ENCODE data around the gene MTHFSD. TPM values are rescaled to one million over a fixed set of nuclear protein-coding genes. Genes with fewer than 3 reads are reported as not detected.

Gene MTHFSD
- total RNA-seq, 1 donor from 2014 or later: 35.0 TPM

DNA sequence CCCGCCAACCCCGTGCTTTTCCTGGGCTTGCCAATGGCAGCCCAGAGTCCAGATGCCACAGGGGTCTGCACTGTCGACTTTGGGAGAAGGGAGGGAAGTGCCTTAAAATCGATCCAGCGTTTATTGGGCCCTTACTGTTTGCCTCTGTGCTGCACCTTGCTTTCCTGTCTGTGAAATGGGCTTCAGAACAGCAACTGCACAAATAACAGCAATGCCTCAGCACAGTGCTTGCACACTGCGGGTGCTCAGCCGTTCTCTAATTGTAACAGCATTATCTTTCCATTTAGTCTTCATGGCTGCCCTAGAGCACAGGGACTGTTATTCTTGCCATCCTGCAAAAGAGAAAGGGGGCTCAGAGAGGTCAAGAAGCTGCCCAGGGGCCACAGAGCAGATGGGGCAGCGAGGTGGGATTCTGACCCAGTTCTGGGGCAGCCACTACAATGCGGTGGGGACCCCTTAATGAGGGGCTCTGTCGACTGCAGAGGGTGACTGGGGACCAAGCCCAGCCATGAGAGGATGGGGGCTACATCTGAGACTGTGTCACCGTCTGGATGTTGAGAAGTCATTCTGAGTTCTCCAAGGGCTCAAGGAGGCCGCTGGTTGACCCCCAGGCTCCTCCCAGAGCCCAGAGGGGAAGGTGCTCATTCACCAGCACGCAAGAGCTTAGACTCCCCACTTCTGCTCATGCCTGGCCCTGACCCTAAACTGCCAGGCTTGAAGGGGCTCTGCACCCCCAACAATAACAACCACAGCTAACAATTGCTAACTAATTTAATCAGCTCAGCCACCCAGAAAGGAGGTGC is 54.1 kb downstream of the MTHFSD start:
- ChIA-PET CTCF (no interaction called here), POLR2A (no interaction called here)
- no peak for DNase-seq
- no peak overlapping the region for H3K4me3 Mint-ChIP-seq
- no peaks in the 10 kb centered on the region for H3K9me3 Mint-ChIP-seq
- no peak overlapping the region for H3K27ac Mint-ChIP-seq
- H3K27me3 Mint-ChIP-seq: peaks cover 75% of the 10 kb centered on the region
- no peaks in the 10 kb centered on the region for H3K36me3 Mint-ChIP-seq (ENCODE audit: low read depth)
- H3K4me1 Mint-ChIP-seq: peaks cover 8% of the 10 kb centered on the region
- intact Hi-C loops (cut with micrococcal nuclease): no loop called here
- TF ChIP-seq, protein P1, sequence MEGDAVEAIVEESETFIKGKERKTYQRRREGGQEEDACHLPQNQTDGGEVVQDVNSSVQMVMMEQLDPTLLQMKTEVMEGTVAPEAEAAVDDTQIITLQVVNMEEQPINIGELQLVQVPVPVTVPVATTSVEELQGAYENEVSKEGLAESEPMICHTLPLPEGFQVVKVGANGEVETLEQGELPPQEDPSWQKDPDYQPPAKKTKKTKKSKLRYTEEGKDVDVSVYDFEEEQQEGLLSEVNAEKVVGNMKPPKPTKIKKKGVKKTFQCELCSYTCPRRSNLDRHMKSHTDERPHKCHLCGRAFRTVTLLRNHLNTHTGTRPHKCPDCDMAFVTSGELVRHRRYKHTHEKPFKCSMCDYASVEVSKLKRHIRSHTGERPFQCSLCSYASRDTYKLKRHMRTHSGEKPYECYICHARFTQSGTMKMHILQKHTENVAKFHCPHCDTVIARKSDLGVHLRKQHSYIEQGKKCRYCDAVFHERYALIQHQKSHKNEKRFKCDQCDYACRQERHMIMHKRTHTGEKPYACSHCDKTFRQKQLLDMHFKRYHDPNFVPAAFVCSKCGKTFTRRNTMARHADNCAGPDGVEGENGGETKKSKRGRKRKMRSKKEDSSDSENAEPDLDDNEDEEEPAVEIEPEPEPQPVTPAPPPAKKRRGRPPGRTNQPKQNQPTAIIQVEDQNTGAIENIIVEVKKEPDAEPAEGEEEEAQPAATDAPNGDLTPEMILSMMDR (IDR thresholded peaks at IDR 0.05): no peak
- no peak for ATAC-seq (ENCODE audit: low read depth)

GRCh38 chr16:86499889-86500707 is 54.9 kb downstream of the MTHFSD start:
- Mint-ChIP-seq H3K27ac (no peak overlapping the region), H3K4me1 (peaks cover 2% of the 10 kb centered on the region), H3K36me3 (ENCODE audit: low read depth) (no peaks in the 10 kb centered on the region), H3K4me3 (no peak overlapping the region), H3K27me3 (peaks cover 78% of the 10 kb centered on the region), H3K9me3 (no peaks in the 10 kb centered on the region)
- TF ChIP-seq, protein P1 (IDR thresholded peaks at IDR 0.05): no peak
- ATAC-seq (ENCODE audit: low read depth) (no peak), DNase-seq (no peak)
- CTCF ChIA-PET: no interaction called here
- intact Hi-C loops (cut with micrococcal nuclease): no loop called here
- POLR2A ChIA-PET: no interaction called here

DNA sequence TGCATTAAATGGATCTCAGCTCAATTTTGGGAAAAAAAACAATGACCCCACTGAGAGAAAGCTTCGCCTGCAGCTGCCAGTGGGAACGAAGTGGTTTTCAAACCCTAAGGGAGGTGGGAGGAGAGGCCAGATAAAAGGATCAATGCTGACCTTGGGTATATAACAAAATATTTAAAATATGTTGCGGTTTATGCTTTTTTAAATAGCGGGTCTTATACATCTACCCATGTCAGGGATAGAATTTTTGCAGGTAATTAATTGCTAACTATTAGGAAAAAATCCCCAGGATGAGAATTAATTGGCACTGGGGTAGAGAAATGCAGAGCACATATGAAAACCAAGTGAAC is 55.6 kb downstream of the MTHFSD start:
- DNase-seq: no peak
- Mint-ChIP-seq H3K27ac (no peak overlapping the region), H3K36me3 (ENCODE audit: low read depth) (no peaks in the 10 kb centered on the region), H3K4me3 (no peak overlapping the region), H3K27me3 (peaks cover 72% of the 10 kb centered on the region), H3K4me1 (no peaks in the 10 kb centered on the region), H3K9me3 (no peaks in the 10 kb centered on the region)
- intact Hi-C loops (cut with micrococcal nuclease): no loop called here
- ChIA-PET POLR2A (no interaction called here), CTCF (no interaction called here)
- no peak for ATAC-seq (ENCODE audit: low read depth)
- TF ChIP-seq, protein P1 (IDR thresholded peaks at IDR 0.05): no peak

DNA sequence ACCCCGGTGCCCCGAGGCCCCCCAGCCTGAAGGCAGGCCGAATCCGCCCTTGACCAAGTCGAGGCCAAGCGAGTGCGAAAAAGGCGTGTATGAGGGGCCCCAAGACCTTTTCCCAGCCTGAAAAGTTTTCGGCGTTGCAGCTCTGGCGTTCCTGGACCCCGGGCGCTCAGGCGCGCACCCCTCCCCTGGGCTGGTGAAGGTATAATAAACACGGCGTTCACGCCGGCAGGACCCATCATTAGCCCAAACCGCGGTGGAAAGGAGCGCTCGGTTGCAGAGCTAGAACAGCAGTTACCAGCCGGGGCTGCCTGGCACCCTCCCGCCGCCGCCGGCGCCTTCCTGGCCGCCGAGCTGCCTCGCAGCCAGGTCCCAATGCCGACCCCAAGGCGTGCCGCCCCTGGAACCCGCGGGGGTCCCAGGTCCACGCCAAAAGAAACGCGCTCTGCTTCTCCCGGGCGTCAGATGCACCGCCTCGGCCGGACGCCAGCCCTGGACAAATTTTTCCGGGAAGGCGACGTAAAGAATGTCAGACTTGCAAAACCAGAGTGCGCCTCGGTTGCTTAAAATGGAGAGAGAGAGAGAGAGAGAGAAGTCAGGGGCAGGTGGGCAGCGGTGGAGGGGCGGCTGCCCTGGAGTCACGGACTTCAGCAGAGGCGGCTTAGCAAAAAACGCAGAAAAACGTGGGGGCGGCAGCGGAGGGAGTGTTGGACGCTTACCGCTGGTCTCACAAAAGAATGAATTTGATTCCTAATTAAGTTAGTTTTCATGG is 56.2 kb downstream of the MTHFSD start:
- no peaks in the 10 kb centered on the region for H3K9me3 Mint-ChIP-seq
- ChIA-PET POLR2A (no interaction called here), CTCF (no interaction called here)
- TF ChIP-seq, protein P1 (IDR thresholded peaks at IDR 0.05): no peak
- DNase-seq (no peak), ATAC-seq (ENCODE audit: low read depth) (no peak)
- no peak overlapping the region for H3K27ac Mint-ChIP-seq
- H3K36me3 Mint-ChIP-seq (ENCODE audit: low read depth): no peaks in the 10 kb centered on the region
- peaks cover 71% of the 10 kb centered on the region for H3K27me3 Mint-ChIP-seq
- H3K4me3 Mint-ChIP-seq: no peak overlapping the region
- no peaks in the 10 kb centered on the region for H3K4me1 Mint-ChIP-seq
- intact Hi-C loops (cut with micrococcal nuclease): no loop called here

GRCh38 chr16:86498155-86498670 is 56.8 kb downstream of the MTHFSD start:
- peaks cover 71% of the 10 kb centered on the region for H3K27me3 Mint-ChIP-seq
- no peak for ATAC-seq (ENCODE audit: low read depth)
- H3K36me3 Mint-ChIP-seq (ENCODE audit: low read depth): no peaks in the 10 kb centered on the region
- no peak overlapping the region for H3K4me3 Mint-ChIP-seq
- no peak overlapping the region for H3K27ac Mint-ChIP-seq
- TF ChIP-seq, protein P1 (IDR thresholded peaks at IDR 0.05): no peak
- no peak for DNase-seq
- intact Hi-C loops (cut with micrococcal nuclease): no loop called here
- ChIA-PET POLR2A (no interaction called here), CTCF (no interaction called here)
- no peaks in the 10 kb centered on the region for H3K4me1 Mint-ChIP-seq
- no peaks in the 10 kb centered on the region for H3K9me3 Mint-ChIP-seq

Measured in activated B cell treated with CpG ODN at 0.5 μM for 24 hours (primary cell).